Activated CD8-positive, alpha-beta T cell treated with anti-CD3 and anti-CD28 coated beads for 36 hours (primary cell): Measurements from ENCODE around the gene DYRK3. TPM values are rescaled to one million over a fixed set of nuclear protein-coding genes. Genes with fewer than 3 reads are reported as not detected.

Experiments used
- ATAC-seq: fragments of 200-7000 bp; cut with Tn5 transposase; one replicate; pipeline ENCODE4 v1.10.0; 2021; ENCODE audit warnings: mild to moderate bottlenecking, moderate library complexity
- CTCF ChIA-PET: fragments of 350-600 bp; sonication (Branson Sonifier 250); formaldehyde crosslinking; loops from one replicate; lab custom pipeline; 2021; ENCODE audit warnings: antibody characterized with exemption; lab: Charles Lee
- POLR2A ChIA-PET: fragments of 350-600 bp; sonication (Branson Sonifier 250); formaldehyde crosslinking; loops from one replicate; lab custom pipeline; 2021; ENCODE audit warnings: antibody characterized with exemption; lab: Charles Lee
- DNase-seq: peaks from one replicate; pipeline ENCODE4 v3.0.0-alpha.2; 2020
- H3K27ac Mint-ChIP-seq: one replicate; pipeline ENCODE4 v1.8.0; 2021; ENCODE audit warnings: mild to moderate bottlenecking, mixed read lengths
- H3K27me3 Mint-ChIP-seq: one replicate; pipeline ENCODE4 v1.8.0; 2021; ENCODE audit warnings: mixed read lengths
- H3K36me3 Mint-ChIP-seq: one replicate; pipeline ENCODE4 v1.8.0; 2021; ENCODE audit warnings: low read depth, mixed read lengths
- H3K4me1 Mint-ChIP-seq: one replicate; pipeline ENCODE4 v1.8.0; 2021; ENCODE audit warnings: low read depth, mixed read lengths
- H3K4me3 Mint-ChIP-seq: one replicate; pipeline ENCODE4 v1.8.0; 2021; ENCODE audit warnings: mild to moderate bottlenecking, moderate library complexity, mixed read lengths
- H3K9me3 Mint-ChIP-seq: one replicate; pipeline ENCODE4 v1.8.0; 2021; ENCODE audit warnings: mixed read lengths
- intact Hi-C: fragments of 100-400 bp; cut with micrococcal nuclease; formaldehyde crosslinking; loops from one replicate; pipeline ENCODE4 v1.10.0; 2022
- total RNA-seq, 2 experiments: library from RNA; stranded (reverse); gene quantifications; one replicate each; pipeline ENCODE4 v1.2.3, GENCODE V29; 2021
- TF ChIP-seq, protein P1 (sequence below): fragments of 200-600 bp; IDR thresholded peaks from one replicate; pipeline ENCODE4 v1.8.0; 2022; ENCODE audit warnings: antibody characterized with exemption, mild to moderate bottlenecking

DYRK3 gene
- total RNA-seq, 2 experiments from 2014 or later = 4.7 to 4.9 TPM

DNA sequence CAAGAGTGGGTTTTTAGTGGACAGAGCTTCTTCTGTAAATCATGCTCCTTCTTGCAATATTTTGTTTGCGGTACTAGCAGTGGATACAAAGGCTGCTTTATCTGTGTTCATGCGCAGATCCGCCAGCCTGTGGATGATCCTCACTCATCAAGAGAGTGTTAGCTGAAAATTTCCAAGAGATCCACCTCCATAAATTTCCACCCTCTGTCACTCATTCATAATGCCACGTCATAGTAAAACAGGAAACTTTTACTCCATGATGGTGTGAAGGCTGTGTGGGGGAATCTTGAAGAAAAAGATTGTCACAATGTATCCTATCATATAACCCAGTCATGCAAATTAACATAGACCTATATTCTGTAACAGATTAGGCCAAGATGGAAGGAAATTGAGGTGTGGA lies 44.9 kb downstream of the DYRK3 start:
- DNase-seq (no peak), ATAC-seq (no peak)
- CTCF ChIA-PET = interaction anchor here (1.1 to 2.5 kb wide), 3 partner anchors 10 to 46 kb away, joined by 3 to 16 read pairs (median 3); no protein-coding TSS in a partner anchor
- no peak overlapping the region for H3K27ac Mint-ChIP-seq
- POLR2A ChIA-PET = interaction anchor here (1.2 to 1.4 kb wide), 3 partner anchors 14 to 18 kb away, joined by 3 to 4 read pairs (median 3); no protein-coding TSS in a partner anchor
- H3K4me1 Mint-ChIP-seq = peaks cover 36% of the 10 kb centered on the region
- H3K27me3 Mint-ChIP-seq = no peaks in the 10 kb centered on the region
- H3K4me3 Mint-ChIP-seq = no peak overlapping the region
- TF ChIP-seq, protein P1, sequence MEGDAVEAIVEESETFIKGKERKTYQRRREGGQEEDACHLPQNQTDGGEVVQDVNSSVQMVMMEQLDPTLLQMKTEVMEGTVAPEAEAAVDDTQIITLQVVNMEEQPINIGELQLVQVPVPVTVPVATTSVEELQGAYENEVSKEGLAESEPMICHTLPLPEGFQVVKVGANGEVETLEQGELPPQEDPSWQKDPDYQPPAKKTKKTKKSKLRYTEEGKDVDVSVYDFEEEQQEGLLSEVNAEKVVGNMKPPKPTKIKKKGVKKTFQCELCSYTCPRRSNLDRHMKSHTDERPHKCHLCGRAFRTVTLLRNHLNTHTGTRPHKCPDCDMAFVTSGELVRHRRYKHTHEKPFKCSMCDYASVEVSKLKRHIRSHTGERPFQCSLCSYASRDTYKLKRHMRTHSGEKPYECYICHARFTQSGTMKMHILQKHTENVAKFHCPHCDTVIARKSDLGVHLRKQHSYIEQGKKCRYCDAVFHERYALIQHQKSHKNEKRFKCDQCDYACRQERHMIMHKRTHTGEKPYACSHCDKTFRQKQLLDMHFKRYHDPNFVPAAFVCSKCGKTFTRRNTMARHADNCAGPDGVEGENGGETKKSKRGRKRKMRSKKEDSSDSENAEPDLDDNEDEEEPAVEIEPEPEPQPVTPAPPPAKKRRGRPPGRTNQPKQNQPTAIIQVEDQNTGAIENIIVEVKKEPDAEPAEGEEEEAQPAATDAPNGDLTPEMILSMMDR = no peak
- H3K9me3 Mint-ChIP-seq = no peaks in the 10 kb centered on the region
- intact Hi-C loops = no loop called here
- no peaks in the 10 kb centered on the region for H3K36me3 Mint-ChIP-seq

DNA sequence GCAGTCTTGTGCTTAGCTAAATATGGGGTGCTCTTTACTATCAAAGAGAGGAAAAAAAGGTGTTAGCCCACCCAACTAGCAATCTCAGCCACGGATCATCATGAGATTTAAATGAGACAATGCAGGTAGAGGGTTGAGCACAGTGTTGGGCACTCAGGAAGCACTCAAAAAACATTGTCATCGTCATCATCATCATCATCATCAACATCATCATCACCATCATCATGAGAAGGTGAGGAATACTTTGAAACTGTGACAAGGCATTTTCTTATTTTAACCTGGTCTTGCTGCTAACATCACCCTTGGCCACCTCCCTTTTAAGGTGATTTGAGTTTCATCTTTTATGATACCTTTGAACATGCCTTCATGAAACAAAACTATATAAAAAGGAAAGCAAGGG lies 46.0 kb downstream of the DYRK3 start:
- Mint-ChIP-seq H3K27me3 (no peaks in the 10 kb centered on the region), H3K36me3 (peaks cover 3% of the 10 kb centered on the region), H3K4me1 (peaks cover 36% of the 10 kb centered on the region), H3K9me3 (no peaks in the 10 kb centered on the region), H3K27ac (no peak overlapping the region), H3K4me3 (no peak overlapping the region)
- ChIA-PET POLR2A (no interaction called here), CTCF (interaction anchor here (4.6 kb wide), 1 partner anchor 17 kb away, joined by 34 read pairs; no protein-coding TSS in a partner anchor)
- TF ChIP-seq, protein P1 = no peak
- ATAC-seq (no peak), DNase-seq (no peak)
- intact Hi-C loops = no loop called here

DNA sequence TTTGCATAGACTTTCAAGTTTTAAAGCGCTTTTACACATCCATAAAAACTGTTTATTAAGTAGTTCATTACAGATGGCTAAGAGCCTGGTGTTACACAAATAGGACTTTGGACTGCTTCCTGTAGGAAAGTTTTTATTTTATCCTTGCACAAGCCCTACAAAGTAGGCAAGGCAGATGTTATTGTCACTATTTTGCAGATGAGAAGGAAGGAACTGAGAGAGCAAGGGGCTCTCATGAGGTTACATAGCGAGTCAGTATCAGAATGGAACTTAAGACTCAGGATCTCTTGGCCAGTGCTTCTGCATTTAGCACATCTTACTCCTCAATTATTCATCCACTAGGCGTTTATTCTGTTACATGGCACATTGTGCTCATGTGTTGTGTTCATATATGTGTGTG lies 46.8 kb downstream of the DYRK3 start:
- Mint-ChIP-seq H3K9me3 (no peaks in the 10 kb centered on the region), H3K27ac (no peak overlapping the region), H3K4me3 (no peak overlapping the region), H3K36me3 (peaks cover 3% of the 10 kb centered on the region), H3K4me1 (peaks cover 43% of the 10 kb centered on the region), H3K27me3 (no peaks in the 10 kb centered on the region)
- ChIA-PET POLR2A (no interaction called here), CTCF (interaction anchor here (1.0 to 4.6 kb wide), 4 partner anchors 18 to 230 kb away, joined by 3 to 34 read pairs (median 6); partner anchors contain the start of gene DYRK3)
- intact Hi-C loops = no loop called here
- ATAC-seq = no peak
- no peak for DNase-seq
- TF ChIP-seq, protein P1 = no peak

DNA sequence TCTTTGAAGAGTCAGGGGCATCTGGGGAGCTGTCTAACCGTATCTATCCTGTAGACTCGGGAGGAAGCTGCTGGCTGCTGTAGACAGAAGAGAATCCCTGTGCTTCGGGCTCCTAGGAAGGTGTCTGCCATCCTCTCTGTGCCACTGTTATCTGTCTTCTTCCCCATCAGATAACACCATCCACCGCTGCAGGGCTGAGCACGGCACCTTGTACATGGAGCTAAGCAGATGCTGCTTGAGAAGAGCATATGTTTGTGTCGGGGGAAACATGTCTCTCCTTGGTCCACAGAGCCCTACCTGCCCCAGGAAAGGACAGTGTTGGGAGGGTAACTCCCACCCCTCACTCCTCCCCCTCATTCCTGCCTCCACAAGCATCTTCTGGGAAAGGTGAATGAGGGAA lies 48.0 kb downstream of the DYRK3 start:
- Mint-ChIP-seq H3K27me3 (no peaks in the 10 kb centered on the region), H3K4me1 (peaks cover 55% of the 10 kb centered on the region), H3K9me3 (no peaks in the 10 kb centered on the region), H3K36me3 (peaks cover 3% of the 10 kb centered on the region), H3K27ac (no peak overlapping the region), H3K4me3 (no peak overlapping the region)
- ChIA-PET CTCF (interaction anchor here (1.2 to 4.6 kb wide), 4 partner anchors 19 to 193 kb away, joined by 3 to 34 read pairs (median 7); partner anchors contain the start of gene DYRK3), POLR2A (interaction anchor here (1.0 to 1.3 kb wide), 2 partner anchors 19 to 47 kb away, joined by 3 read pairs; no protein-coding TSS in a partner anchor)
- ATAC-seq = no peak
- TF ChIP-seq, protein P1 = no peak
- DNase-seq = no peak
- intact Hi-C loops = no loop called here

DNA sequence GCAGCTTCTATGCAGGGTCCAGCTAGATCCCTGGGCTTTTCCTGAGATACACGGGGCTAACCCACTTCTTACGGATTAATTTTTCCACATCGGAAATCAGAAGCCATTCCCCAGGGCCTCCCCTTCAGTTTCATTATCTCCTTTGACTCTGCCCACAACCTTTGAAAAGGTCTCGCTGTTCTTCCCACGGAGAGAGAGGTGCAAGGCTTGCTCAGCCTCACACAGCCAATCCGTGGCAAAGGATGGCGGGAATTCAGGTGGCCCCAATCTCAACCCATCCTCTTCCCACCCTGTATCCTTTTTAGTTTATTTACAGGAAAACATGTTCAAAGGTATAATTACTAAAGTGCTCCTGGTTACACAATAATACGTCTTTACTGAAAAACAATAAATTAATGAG lies 48.7 kb downstream of the DYRK3 start:
- ChIA-PET POLR2A (interaction anchor here (1.0 to 1.4 kb wide), 4 partner anchors 11 to 46 kb away, joined by 3 read pairs; no protein-coding TSS in a partner anchor), CTCF (interaction anchor here (0.7 to 4.6 kb wide), 5 partner anchors 11 to 193 kb away, joined by 4 to 34 read pairs (median 5); no protein-coding TSS in a partner anchor)
- no peaks in the 10 kb centered on the region for H3K27me3 Mint-ChIP-seq
- peak overlapping the region; percentile 66 for H3K4me3 Mint-ChIP-seq
- TF ChIP-seq, protein P1 = no peak
- no peaks in the 10 kb centered on the region for H3K9me3 Mint-ChIP-seq
- H3K27ac Mint-ChIP-seq = no peak overlapping the region
- ATAC-seq = no peak
- peaks cover 54% of the 10 kb centered on the region for H3K4me1 Mint-ChIP-seq
- DNase-seq = no peak
- intact Hi-C loops = no loop called here
- peaks cover 3% of the 10 kb centered on the region for H3K36me3 Mint-ChIP-seq
